Activated CD8-positive, alpha-beta memory T cell treated with anti-CD3 and anti-CD28 coated beads, Interleukin-2, amount 50 U/mL, for 24 hours (primary cell): Measurements from ENCODE around the gene DMP1.
"Not testable (repeated sequence)": the region's sequence is repeated elsewhere in the genome, so short reads cannot be mapped to it uniquely, and the experiment has no call there.

Source experiments
- DNase-seq: peaks from one replicate; pipeline ENCODE4 v3.0.0-alpha.2; 2020; ENCODE audit errors: extremely low read depth

DMP1 gene

DNA sequence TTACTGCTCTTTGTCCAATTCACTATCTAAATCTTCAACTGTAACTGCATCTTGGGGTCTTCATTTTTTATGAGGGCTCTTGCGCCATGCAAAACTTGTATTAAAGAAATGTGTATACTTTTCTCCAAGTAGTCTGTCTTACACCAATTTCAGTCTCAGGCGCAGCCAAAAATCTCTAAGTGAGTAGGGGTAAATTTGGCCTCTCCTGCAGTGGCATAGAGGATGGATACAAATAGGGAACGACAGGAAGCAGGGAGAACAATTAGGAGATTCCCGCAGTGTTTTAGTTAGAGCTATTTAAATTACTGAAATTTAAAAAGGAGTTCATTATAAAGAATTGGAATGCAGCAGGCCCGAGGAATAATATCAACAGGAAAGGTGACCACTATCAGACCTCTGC is 30.2 kb downstream of the DMP1 start:
- no peak for DNase-seq

DNA sequence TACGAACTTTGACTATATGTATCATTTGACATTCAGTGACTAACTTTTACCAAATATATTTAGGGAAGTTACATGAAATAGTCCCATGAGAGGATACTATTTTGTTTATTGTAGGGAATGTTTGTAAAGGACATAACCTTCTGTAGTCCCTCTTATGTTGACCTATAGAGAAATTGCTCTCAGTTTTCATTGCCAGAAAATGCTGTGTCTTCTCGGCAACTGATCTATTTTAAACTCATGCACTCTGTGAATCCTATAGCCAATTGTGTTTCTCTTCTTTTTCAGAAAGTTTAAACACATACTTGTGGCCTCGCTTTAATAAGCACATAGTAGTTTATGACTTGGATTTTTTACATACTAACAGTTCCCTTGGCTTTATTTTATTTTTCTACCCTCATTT is 38.2 kb downstream of the DMP1 start:
- DNase-seq: no peak

DNA sequence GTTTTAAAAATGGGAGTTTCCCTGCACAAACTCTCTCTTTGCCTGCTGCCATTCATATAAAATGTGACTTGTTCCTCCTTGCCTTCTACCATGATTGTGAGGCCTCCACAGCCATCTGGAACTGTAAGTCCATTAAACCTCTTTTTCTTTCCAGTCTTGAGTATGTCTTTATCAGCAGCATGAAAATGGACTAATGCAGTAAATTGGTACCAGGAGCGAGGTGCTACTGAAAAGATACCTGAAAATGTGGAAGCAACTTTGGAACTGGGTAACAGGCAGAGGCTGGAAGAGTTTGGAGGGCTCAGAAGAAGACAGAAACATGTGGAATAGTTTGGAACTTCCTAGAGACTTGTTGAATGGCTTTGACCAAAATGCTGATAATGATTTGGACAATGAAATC is 40.9 kb downstream of the DMP1 start:
- DNase-seq: not testable (repeated sequence)

DNA sequence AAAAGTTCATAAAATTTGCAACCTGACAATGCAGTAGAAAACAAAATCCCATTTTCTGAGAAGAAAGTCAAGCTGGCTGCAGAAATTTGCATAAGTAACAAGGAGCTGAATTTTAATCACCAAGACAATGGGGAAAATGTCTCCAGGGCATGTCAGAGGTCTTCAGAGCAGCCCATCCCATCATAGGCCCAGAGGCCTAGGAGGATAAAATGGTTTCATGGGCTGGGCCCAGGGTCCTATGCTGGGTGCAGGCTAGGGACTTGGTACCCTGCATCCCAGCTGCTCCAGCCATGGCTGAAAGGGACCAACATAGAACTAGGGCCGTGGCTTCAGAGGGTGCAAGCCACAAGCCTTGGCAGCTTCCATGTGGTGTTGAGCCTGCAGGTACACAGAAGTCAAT is 42.0 kb downstream of the DMP1 start:
- not testable (repeated sequence) for DNase-seq

DNA sequence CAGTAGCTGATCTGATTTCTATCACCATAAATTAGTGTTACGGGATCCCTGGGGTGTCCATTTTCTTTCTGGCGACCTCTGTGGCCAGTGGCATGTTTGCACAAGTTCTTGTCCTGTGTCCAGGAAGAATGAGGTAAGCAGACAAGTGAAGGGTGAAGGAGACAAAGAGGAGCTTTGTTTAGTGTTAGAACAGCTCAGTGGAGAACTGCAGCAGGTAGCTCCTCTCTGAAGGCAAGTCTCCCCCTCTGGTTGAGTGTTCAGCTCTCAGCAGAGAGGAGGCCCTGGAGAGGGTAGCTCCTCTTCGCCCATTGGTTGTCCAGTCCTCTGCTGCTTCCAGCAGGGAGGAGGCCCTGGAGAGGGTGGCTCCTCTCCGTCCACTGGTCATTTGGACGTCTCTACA is 47.2 kb downstream of the DMP1 start:
- no peak for DNase-seq

DNA sequence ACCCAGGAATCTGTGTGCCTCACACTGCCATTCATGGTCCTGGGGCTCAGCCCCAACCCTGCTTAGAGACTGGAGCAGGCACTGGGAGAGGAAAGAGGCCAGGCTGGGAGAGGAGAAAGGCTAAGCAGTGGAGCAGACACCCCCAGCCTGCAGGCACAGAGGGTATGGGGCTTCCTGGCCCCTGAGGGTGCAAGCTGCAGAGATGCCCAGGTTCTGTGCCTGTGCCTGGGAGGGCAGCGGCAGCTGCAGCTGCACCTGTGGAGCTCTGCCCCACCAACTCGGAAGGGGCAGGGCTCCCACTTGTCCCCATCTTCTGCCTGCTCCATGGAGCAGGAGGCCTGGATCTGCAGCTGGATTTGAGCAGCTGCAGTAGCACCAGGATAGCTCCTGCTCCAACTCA is 47.9 kb downstream of the DMP1 start:
- no peak for DNase-seq

DNA sequence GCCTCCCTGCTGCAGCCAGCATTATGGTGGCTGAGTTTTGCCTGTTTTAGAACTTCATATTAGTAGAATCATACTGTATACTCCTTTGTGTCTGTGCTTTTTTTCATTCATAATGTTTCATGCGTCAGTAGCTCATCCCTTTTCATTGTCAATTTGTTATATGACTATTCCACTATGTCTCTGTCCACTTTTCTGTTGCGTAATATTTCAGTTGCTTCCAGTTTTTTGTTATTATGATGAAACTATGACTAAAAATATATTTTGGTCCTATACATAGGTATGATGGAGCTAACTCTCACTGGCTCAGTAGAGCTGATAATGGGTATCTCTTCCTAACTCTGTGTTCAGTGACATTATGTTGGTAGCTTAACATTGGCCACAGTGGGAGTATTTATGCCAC is 48.3 kb downstream of the DMP1 start:
- no peak for DNase-seq

DNA sequence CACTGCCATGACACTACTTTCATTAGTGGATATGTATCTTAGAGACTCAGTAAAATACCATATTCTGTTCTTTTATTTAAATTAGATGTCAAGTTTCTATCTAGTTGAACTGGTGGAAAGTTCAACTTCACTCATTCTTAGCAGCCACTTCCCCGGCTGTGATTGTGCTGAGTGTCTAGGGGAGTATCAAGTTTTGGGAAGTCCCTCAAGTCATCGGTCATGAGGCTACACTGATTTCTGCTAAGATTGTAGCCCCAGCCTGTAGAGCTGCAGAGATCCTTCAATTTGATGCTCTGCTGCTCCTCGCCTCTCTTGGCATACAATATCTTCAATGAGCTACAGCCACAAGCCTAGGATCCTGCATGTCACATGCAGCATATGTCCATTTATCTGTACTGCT is 53.9 kb downstream of the DMP1 start:
- DNase-seq: no peak

DNA sequence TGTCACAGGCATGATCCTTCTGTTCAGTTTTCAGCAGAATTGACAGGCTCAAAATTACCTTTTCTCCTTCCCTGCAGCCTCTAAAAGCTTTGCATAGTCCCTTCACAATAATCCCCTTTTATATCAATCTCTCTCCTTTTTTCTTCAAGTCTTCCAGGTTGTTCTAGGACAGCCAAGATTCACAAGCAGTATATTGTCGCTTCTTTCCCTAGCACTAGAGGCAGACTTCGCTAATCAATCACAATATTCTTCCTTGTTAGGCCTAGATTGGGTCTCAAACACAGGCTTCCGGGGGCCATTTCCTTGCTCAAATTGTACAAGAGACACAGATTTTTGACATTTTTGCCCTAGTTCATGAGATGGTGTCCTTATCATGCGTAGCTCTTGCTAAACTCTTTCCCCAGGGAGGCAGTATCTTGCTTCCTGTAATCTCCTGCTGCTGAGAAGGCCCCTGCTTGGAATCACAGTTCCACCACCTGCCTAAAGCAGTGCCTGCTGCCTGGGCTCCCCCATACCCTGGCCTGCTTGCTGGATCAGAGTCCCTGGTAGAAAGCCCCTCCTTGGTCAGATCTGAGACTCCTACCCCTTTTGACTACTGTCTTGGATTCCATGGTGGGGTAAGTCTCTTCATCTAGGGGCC is 57.3 kb downstream of the DMP1 start:
- no peak for DNase-seq
